PC-3 (cell line): ENCODE data around the gene MORN5. TPM values are rescaled to one million over a fixed set of nuclear protein-coding genes. Genes with fewer than 3 reads are reported as not detected.

Experiments used
- ATAC-seq: fragments of 200-7000 bp; cut with Tn5 transposase; 2 replicates; pipeline ENCODE4 v1.9.1; 2020; ENCODE audit warnings: mild to moderate bottlenecking, moderate library complexity
- BruUV-seq: library from RNA; stranded (reverse); fragments of 400-500 nt; replicated peaks from 2 replicates; lab custom pipeline; 2021; lab: Mats Ljungman, UMichigan
- CTCF ChIA-PET: fragments of 300-600 bp; sonication (Branson Sonifier 250); formaldehyde crosslinking; loops from one replicate; lab custom pipeline; 2022; ENCODE audit warnings: antibody characterized with exemption; lab: Charles Lee
- POLR2A ChIA-PET: fragments of 300-600 bp; sonication (Branson Sonifier 250); formaldehyde crosslinking; loops from one replicate; lab custom pipeline; 2022; ENCODE audit warnings: antibody characterized with exemption; ENCODE audit not compliant: unreplicated experiment; lab: Charles Lee
- DNase-seq: peaks from one replicate; pipeline ENCODE4 v3.0.0-alpha.2; 2015
- H2AFZ ChIP-seq: fragments of 300-600 bp; sonication (generic); 2 replicates; pipeline ENCODE4 v1.6.0; 2016; ENCODE audit warnings: antibody characterized with exemption, low read length
- H3F3A ChIP-seq: fragments of 300-600 bp; sonication (generic); one replicate; pipeline ENCODE4 v1.6.0; 2017; ENCODE audit warnings: antibody characterized with exemption, low read length, control low read depth, mild to moderate bottlenecking; ENCODE audit not compliant: unreplicated experiment
- H3K27ac ChIP-seq: fragments of 300-600 bp; sonication (generic); 2 replicates; pipeline ENCODE4 v1.5.1; 2016; ENCODE audit warnings: mild to moderate bottlenecking, low read length
- H3K27me3 ChIP-seq: fragments of 300-600 bp; sonication (generic); 2 replicates; pipeline ENCODE4 v1.6.1; 2016; ENCODE audit warnings: low read length, mixed read lengths
- H3K36me3 ChIP-seq: fragments of 300-600 bp; sonication (generic); 2 replicates; pipeline ENCODE4 v1.6.1; 2016; ENCODE audit warnings: low read depth, mixed run types, low read length, mixed read lengths
- H3K4me1 ChIP-seq: fragments of 300-600 bp; sonication (generic); 2 replicates; pipeline ENCODE4 v1.5.1; 2016; ENCODE audit warnings: low read length; ENCODE audit not compliant: insufficient read depth
- H3K4me2 ChIP-seq: fragments of 300-600 bp; sonication (generic); 2 replicates; pipeline ENCODE4 v1.6.0; 2016; ENCODE audit warnings: low read length
- H3K4me3 ChIP-seq: fragments of 300-600 bp; sonication (generic); 2 replicates; pipeline ENCODE4 v1.5.1; 2016; ENCODE audit warnings: mild to moderate bottlenecking, low read length, mixed read lengths
- H3K79me2 ChIP-seq: fragments of 300-600 bp; sonication (generic); 2 replicates; pipeline ENCODE4 v1.6.1; 2017; ENCODE audit warnings: low read length, mixed read lengths
- H3K9ac ChIP-seq: fragments of 300-600 bp; sonication (generic); 2 replicates; pipeline ENCODE4 v1.6.0; 2016; ENCODE audit warnings: mild to moderate bottlenecking, low read length
- H3K9me2 ChIP-seq: fragments of 300-600 bp; sonication (generic); replicated peaks from 2 replicates; pipeline ENCODE4 v1.6.1; 2016; ENCODE audit warnings: mixed run types, low read length, mixed read lengths
- H3K9me3 ChIP-seq: fragments of 300-600 bp; sonication (generic); 2 replicates; pipeline ENCODE4 v1.6.1; 2016; ENCODE audit warnings: low read length, mixed read lengths
- H4K20me1 ChIP-seq: fragments of 300-600 bp; sonication (generic); 2 replicates; pipeline ENCODE4 v1.6.1; 2016; ENCODE audit warnings: low read length, mixed read lengths
- CTCF ChIP-seq: fragments of 300-600 bp; sonication (generic); conservative IDR thresholded peaks from 2 replicates; pipeline ENCODE4 v1.5.1; 2017; ENCODE audit warnings: antibody characterized with exemption, low read depth, mild to moderate bottlenecking, low read length
- EZH2 ChIP-seq: fragments of 300-600 bp; sonication (generic); IDR thresholded peaks from one replicate; pipeline ENCODE4 v1.6.1; 2017; ENCODE audit warnings: antibody characterized with exemption, mild to moderate bottlenecking, low read length; ENCODE audit not compliant: unreplicated experiment
- EZH2phosphoT487 ChIP-seq: fragments of 300-600 bp; sonication (generic); IDR thresholded peaks from 2 replicates; pipeline ENCODE4 v1.6.1; 2018; ENCODE audit warnings: mild to moderate bottlenecking, antibody characterized with exemption, low read length, borderline replicate concordance
- intact Hi-C: fragments of 100-400 bp; cut with micrococcal nuclease; formaldehyde crosslinking; loops from 2 replicates; pipeline ENCODE4 v1.9.0; 2023
- total RNA-seq: library from RNA; depleted of rRNA; stranded (reverse); fragments of >200 nt; gene quantifications from 2 replicates; pipeline ENCODE4 v1.2.3, GENCODE V29; 2014

Gene MORN5
- total RNA-seq, 1 experiment from 2014 or later = not detected

GRCh38 chr9:122229485-122229837 lies 69.8 kb downstream of the MORN5 start:
- ChIA-PET CTCF (no interaction called here), POLR2A (no interaction called here)
- intact Hi-C loops = loop anchor here (5.0 kb wide), 1 partner anchor 102 kb away; no protein-coding TSS in a partner anchor
- Histone ChIP-seq H3K4me3 (no peak overlapping the region; the same call in 1 of the 2 replicates), H3K27ac (no peak overlapping the region), H3K36me3 (no peaks in the 10 kb centered on the region), H3K9me2 (no peaks in the 10 kb centered on the region), H4K20me1 (no peaks in the 10 kb centered on the region), H3K4me1 (0 out of 2 replicates have a peak, but pooled peaks cover 5% of the 10 kb centered on the region), H2AFZ (peak overlapping the region; percentile 59; the same call in 1 of the 2 replicates), H3K9ac (no peak overlapping the region), H3F3A (no peaks in the 10 kb centered on the region), H3K79me2 (no peaks in the 10 kb centered on the region), H3K4me2 (peak overlapping the region; percentile 87; the same call in 1 of the 2 replicates), H3K27me3 (no peaks in the 10 kb centered on the region), H3K9me3 (no peaks in the 10 kb centered on the region)
- TF ChIP-seq EZH2phosphoT487 (no peak), EZH2 (no peak), CTCF (no peak)
- BruUV-seq = no TSS peak
- no peak for ATAC-seq
- no peak for DNase-seq

- Histone ChIP-seq H3K9ac (no peak overlapping the region), H3F3A (no peaks in the 10 kb centered on the region), H3K36me3 (no peaks in the 10 kb centered on the region), H3K9me2 (no peaks in the 10 kb centered on the region), H3K4me3 (no peak overlapping the region), H3K27ac (no peak overlapping the region), H3K4me2 (no peak overlapping the region), H4K20me1 (no peaks in the 10 kb centered on the region), H3K4me1 (0 out of 2 replicates have a peak, but pooled peaks cover 5% of the 10 kb centered on the region), H3K79me2 (no peaks in the 10 kb centered on the region), H3K9me3 (no peaks in the 10 kb centered on the region), H2AFZ (no peak overlapping the region), H3K27me3 (no peaks in the 10 kb centered on the region)
- ChIA-PET CTCF (no interaction called here), POLR2A (no interaction called here)
- BruUV-seq = no TSS peak
- intact Hi-C loops = no loop called here
- no peak for TF ChIP-seq EZH2phosphoT487
- no peak for TF ChIP-seq CTCF
- TF ChIP-seq EZH2 = no peak
- no peak for ATAC-seq
- no peak for DNase-seq
Measured at GRCh38 chr9:122232796-122233306, 73.1 kb downstream of the MORN5 start.

- Histone ChIP-seq H3K4me3 (no peak overlapping the region), H2AFZ (no peak overlapping the region), H3F3A (no peaks in the 10 kb centered on the region), H3K4me1 (0 out of 2 replicates have a peak, but pooled peaks cover 2% of the 10 kb centered on the region), H3K9me3 (no peaks in the 10 kb centered on the region), H3K79me2 (no peaks in the 10 kb centered on the region), H3K36me3 (no peaks in the 10 kb centered on the region), H3K9me2 (no peaks in the 10 kb centered on the region), H3K27me3 (no peaks in the 10 kb centered on the region), H3K27ac (no peak overlapping the region), H4K20me1 (no peaks in the 10 kb centered on the region), H3K9ac (no peak overlapping the region), H3K4me2 (no peak overlapping the region)
- ChIA-PET CTCF (no interaction called here), POLR2A (no interaction called here)
- no TSS peak for BruUV-seq
- no peak for DNase-seq
- intact Hi-C loops = no loop called here
- no peak for ATAC-seq
- TF ChIP-seq EZH2phosphoT487 (no peak), CTCF (no peak), EZH2 (no peak)
Measured at GRCh38 chr9:122234022-122234748, 74.5 kb downstream of the MORN5 start.
